Adrenal gland (tissue), 5 donors: ENCODE results near the gene KRTAP9-3.

Source experiments
- POLR2A ChIP-seq, 2 donors: fragments of 450-650 bp; IDR thresholded peaks; one replicate each; pipeline ENCODE4 v1.6.1; 2017; ENCODE audit warnings: antibody characterized with exemption in 2 of 2, mild to moderate bottlenecking in 2 of 2, moderate library complexity in 1 of 2
- TF ChIP-seq, protein P1 (sequence below), 6 experiments: fragments of 450-650 bp in 4 of 6; fragments of 200-600 bp in 2 of 6; sonication (generic) in 1 of 6; IDR thresholded peaks; 1 replicate in 5 of 6; 2 replicates in 1 of 6; pipeline versions ENCODE4 v1.5.1 to v1.8.0; 2016 to 2021; ENCODE audit warnings: antibody characterized with exemption in 6 of 6, mild to moderate bottlenecking in 2 of 6, moderate library complexity in 1 of 6
- donor health status: DM: no; HTN: no; CAD: no.

GRCh38 chr17:41264599-41264998, 32.4 kb downstream of the KRTAP9-3 start:
- TF ChIP-seq, protein P1, sequence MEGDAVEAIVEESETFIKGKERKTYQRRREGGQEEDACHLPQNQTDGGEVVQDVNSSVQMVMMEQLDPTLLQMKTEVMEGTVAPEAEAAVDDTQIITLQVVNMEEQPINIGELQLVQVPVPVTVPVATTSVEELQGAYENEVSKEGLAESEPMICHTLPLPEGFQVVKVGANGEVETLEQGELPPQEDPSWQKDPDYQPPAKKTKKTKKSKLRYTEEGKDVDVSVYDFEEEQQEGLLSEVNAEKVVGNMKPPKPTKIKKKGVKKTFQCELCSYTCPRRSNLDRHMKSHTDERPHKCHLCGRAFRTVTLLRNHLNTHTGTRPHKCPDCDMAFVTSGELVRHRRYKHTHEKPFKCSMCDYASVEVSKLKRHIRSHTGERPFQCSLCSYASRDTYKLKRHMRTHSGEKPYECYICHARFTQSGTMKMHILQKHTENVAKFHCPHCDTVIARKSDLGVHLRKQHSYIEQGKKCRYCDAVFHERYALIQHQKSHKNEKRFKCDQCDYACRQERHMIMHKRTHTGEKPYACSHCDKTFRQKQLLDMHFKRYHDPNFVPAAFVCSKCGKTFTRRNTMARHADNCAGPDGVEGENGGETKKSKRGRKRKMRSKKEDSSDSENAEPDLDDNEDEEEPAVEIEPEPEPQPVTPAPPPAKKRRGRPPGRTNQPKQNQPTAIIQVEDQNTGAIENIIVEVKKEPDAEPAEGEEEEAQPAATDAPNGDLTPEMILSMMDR (IDR thresholded peaks at IDR 0.05): no peak
- no peak for TF ChIP-seq POLR2A (IDR thresholded peaks at IDR 0.05)
